Measurements from ENCODE around the gene ARHGEF19.
A peak's percentile ranks its signal among the peaks of the same experiment; 100 is the strongest.

ARHGEF19 gene

DNA sequence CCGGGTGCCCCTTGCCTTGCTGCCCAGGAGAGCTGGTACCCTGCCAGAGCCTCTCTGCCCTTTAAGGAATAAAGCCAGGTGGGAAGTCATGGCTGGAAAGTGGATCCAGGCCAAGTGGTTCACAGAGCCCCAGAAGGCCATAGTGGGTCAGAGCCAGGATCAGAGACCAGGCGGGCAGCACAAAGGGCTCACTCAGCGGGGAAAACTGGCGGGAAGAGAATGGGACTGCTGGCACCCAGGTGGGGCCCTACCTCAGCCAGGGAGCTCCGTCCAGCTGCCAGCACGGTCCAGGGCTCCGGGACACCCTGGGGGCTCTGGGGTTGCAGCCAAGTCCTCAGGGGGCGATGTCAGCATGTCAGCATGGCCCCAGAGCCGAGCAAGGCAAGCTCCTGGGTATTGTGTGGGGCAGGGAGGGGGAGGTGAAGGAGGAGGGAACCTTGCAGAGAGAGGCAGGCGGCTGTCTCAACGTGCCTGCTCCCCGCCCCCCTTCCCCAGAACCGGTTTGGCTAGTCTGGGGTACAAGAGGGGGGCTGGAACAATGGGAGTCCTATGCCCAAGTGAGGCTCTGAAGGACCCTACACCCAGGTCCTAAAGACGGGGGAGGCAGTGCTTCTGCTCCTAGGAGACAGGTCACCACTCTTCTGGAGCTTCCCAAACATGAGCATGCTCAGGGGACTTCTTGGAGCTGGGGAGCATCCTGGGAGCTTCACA, at the start of gene ARHGEF19:
Gene ARHGEF19 (minus strand): TSS at position 402 of the 711 bp plus-strand sequence. CDS start 3,598 bp downstream, outside the sequence.
- TF ChIP-seq ARNTL (CRISPR knock-in tag; IDR thresholded peaks at IDR 0.05; ENCODE audit: borderline replicate concordance, low read depth) (no peak), TOX (CRISPR knock-in tag; IDR thresholded peaks at IDR 0.05; ENCODE audit: borderline replicate concordance) (no peak), ZNF8 (CRISPR knock-in tag; IDR thresholded peaks at IDR 0.05) (no peak), OSR1 (CRISPR knock-in tag; IDR thresholded peaks at IDR 0.05) (no peak), ZNF70 (CRISPR knock-in tag; IDR thresholded peaks at IDR 0.05) (no peak), ZFP3 (CRISPR knock-in tag; IDR thresholded peaks at IDR 0.05) (no peak), SNAI2 (CRISPR knock-in tag; IDR thresholded peaks at IDR 0.05) (no peak)
- TF ChIP-seq, protein P1, sequence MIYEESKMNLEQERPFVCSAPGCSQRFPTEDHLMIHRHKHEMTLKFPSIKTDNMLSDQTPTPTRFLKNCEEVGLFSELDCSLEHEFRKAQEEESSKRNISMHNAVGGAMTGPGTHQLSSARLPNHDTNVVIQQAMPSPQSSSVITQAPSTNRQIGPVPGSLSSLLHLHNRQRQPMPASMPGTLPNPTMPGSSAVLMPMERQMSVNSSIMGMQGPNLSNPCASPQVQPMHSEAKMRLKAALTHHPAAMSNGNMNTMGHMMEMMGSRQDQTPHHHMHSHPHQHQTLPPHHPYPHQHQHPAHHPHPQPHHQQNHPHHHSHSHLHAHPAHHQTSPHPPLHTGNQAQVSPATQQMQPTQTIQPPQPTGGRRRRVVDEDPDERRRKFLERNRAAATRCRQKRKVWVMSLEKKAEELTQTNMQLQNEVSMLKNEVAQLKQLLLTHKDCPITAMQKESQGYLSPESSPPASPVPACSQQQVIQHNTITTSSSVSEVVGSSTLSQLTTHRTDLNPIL (CRISPR knock-in tag; IDR thresholded peaks at IDR 0.05; ENCODE audit: low read depth): no peak
- TF ChIP-seq, protein P2, sequence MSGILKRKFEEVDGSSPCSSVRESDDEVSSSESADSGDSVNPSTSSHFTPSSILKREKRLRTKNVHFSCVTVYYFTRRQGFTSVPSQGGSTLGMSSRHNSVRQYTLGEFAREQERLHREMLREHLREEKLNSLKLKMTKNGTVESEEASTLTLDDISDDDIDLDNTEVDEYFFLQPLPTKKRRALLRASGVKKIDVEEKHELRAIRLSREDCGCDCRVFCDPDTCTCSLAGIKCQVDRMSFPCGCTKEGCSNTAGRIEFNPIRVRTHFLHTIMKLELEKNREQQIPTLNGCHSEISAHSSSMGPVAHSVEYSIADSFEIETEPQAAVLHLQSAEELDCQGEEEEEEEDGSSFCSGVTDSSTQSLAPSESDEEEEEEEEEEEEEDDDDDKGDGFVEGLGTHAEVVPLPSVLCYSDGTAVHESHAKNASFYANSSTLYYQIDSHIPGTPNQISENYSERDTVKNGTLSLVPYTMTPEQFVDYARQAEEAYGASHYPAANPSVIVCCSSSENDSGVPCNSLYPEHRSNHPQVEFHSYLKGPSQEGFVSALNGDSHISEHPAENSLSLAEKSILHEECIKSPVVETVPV (CRISPR knock-in tag; IDR thresholded peaks at IDR 0.05): no peak
- TF ChIP-seq, protein P3, sequence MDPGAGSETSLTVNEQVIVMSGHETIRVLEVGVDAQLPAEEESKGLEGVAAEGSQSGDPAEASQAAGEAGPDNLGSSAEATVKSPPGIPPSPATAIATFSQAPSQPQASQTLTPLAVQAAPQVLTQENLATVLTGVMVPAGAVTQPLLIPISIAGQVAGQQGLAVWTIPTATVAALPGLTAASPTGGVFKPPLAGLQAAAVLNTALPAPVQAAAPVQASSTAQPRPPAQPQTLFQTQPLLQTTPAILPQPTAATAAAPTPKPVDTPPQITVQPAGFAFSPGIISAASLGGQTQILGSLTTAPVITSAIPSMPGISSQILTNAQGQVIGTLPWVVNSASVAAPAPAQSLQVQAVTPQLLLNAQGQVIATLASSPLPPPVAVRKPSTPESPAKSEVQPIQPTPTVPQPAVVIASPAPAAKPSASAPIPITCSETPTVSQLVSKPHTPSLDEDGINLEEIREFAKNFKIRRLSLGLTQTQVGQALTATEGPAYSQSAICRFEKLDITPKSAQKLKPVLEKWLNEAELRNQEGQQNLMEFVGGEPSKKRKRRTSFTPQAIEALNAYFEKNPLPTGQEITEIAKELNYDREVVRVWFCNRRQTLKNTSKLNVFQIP (CRISPR knock-in tag; IDR thresholded peaks at IDR 0.05; ENCODE audit: borderline replicate concordance, low read depth): no peak
- TF ChIP-seq, protein P4, sequence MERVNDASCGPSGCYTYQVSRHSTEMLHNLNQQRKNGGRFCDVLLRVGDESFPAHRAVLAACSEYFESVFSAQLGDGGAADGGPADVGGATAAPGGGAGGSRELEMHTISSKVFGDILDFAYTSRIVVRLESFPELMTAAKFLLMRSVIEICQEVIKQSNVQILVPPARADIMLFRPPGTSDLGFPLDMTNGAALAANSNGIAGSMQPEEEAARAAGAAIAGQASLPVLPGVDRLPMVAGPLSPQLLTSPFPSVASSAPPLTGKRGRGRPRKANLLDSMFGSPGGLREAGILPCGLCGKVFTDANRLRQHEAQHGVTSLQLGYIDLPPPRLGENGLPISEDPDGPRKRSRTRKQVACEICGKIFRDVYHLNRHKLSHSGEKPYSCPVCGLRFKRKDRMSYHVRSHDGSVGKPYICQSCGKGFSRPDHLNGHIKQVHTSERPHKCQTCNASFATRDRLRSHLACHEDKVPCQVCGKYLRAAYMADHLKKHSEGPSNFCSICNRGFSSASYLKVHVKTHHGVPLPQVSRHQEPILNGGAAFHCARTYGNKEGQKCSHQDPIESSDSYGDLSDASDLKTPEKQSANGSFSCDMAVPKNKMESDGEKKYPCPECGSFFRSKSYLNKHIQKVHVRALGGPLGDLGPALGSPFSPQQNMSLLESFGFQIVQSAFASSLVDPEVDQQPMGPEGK (CRISPR knock-in tag; IDR thresholded peaks at IDR 0.05; ENCODE audit: borderline replicate concordance): no peak
- ATAC-seq: no peak

DNA sequence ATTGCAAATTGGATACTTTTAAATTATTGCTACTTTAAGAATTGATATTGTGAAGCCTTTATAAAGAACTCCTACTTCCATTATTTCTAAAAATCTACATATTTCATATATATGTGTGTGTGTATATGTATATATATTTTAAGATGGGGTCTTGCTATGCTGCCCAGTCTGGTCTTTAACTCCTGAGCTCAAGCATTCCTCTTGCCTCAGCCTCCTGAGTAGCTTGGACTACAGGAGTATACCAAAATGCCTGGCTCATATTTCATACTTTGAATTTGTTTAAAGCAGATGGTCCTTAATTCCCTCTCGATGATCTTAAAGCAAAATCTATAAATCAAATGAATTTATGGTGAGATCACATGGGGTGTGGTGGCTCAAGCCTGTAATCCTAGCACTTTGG, 49.6 kb upstream of the ARHGEF19 start:
- no peak for TF ChIP-seq ZNF8 (CRISPR knock-in tag; IDR thresholded peaks at IDR 0.05)
- no peak for TF ChIP-seq ZC3H10 (CRISPR knock-in tag; IDR thresholded peaks at IDR 0.05)
- TF ChIP-seq, protein P4 (CRISPR knock-in tag; IDR thresholded peaks at IDR 0.05; ENCODE audit: borderline replicate concordance): no peak
- no peak for TF ChIP-seq GLIS3 (CRISPR knock-in tag; IDR thresholded peaks at IDR 0.05)
- no peak for TF ChIP-seq TOX (CRISPR knock-in tag; IDR thresholded peaks at IDR 0.05; ENCODE audit: borderline replicate concordance)
- no peak for TF ChIP-seq BACH2 (CRISPR knock-in tag; IDR thresholded peaks at IDR 0.05; ENCODE audit: borderline replicate concordance)
- TF ChIP-seq ISL1 (CRISPR knock-in tag; IDR thresholded peaks at IDR 0.05): no peak
- no peak for TF ChIP-seq SNAI2 (CRISPR knock-in tag; IDR thresholded peaks at IDR 0.05)
- TF ChIP-seq OSR1 (CRISPR knock-in tag; IDR thresholded peaks at IDR 0.05): no peak

DNA sequence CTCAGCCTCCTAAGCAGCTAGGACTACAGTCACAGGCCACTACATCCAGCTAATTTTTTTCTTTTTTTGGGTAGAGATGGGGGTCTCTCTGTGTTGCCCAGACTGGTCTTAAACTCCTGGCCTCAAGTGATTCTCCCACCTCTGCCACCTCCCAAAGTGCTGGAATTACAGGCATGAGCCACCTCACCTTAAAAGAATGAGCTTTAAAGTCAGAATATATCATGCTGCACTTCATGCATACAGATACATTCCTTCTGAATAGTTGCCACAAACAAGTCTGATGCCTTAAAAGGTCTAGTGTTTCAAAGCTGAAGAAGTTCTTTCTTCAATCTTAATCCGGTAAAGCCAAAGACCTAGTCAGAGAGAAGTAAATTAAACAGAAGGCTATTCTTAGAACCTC, 48.4 kb upstream of the ARHGEF19 start:
- TF ChIP-seq BACH2 (CRISPR knock-in tag; IDR thresholded peaks at IDR 0.05; ENCODE audit: borderline replicate concordance) (no peak), PPARA (CRISPR knock-in tag; IDR thresholded peaks at IDR 0.05; ENCODE audit: borderline replicate concordance) (no peak)
- TF ChIP-seq, protein P4 (CRISPR knock-in tag; IDR thresholded peaks at IDR 0.05; ENCODE audit: borderline replicate concordance): no peak
- TF ChIP-seq, protein P5, sequence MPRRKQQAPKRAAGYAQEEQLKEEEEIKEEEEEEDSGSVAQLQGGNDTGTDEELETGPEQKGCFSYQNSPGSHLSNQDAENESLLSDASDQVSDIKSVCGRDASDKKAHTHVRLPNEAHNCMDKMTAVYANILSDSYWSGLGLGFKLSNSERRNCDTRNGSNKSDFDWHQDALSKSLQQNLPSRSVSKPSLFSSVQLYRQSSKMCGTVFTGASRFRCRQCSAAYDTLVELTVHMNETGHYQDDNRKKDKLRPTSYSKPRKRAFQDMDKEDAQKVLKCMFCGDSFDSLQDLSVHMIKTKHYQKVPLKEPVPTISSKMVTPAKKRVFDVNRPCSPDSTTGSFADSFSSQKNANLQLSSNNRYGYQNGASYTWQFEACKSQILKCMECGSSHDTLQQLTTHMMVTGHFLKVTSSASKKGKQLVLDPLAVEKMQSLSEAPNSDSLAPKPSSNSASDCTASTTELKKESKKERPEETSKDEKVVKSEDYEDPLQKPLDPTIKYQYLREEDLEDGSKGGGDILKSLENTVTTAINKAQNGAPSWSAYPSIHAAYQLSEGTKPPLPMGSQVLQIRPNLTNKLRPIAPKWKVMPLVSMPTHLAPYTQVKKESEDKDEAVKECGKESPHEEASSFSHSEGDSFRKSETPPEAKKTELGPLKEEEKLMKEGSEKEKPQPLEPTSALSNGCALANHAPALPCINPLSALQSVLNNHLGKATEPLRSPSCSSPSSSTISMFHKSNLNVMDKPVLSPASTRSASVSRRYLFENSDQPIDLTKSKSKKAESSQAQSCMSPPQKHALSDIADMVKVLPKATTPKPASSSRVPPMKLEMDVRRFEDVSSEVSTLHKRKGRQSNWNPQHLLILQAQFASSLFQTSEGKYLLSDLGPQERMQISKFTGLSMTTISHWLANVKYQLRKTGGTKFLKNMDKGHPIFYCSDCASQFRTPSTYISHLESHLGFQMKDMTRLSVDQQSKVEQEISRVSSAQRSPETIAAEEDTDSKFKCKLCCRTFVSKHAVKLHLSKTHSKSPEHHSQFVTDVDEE (CRISPR knock-in tag; IDR thresholded peaks at IDR 0.05): no peak
- peak; percentile 81 for ATAC-seq

More for the DNA sequence above, 49.6 kb upstream of the ARHGEF19 start:
- ATAC-seq: no peak
